Spleen (tissue), 11 donors: ENCODE results near the gene HOXD8. TPM values are rescaled to one million over a fixed set of nuclear protein-coding genes. Genes with fewer than 3 reads are reported as not detected.

Experiments used
- DNase-seq: peaks from one replicate; pipeline ENCODE4 v3.0.0-alpha.2; 2020
- H3K27ac ChIP-seq, 8 donors: fragments of 200-600 bp; sonication (generic) in 7 of 8; 1 replicate in 4 of 8; 2 replicates in 4 of 8; pipeline versions ENCODE4 v1.5.0 to v1.8.0; 2016 to 2021; ENCODE audit warnings: inconsistent platforms in 4 of 8, mild to moderate bottlenecking in 4 of 8, moderate library complexity in 1 of 8
- H3K27me3 ChIP-seq, 7 donors: fragments of 200-600 bp; sonication (generic) in 6 of 7; replicated peaks in 1 of 7; 1 replicate in 4 of 7; 2 replicates in 3 of 7; pipeline versions ENCODE4 v1.5.0 to v1.8.0; 2016 to 2021; ENCODE audit warnings: inconsistent platforms in 3 of 7, mild to moderate bottlenecking in 1 of 7
- H3K36me3 ChIP-seq, 6 donors: fragments of 200-600 bp; sonication (generic) in 5 of 6; 1 replicate in 4 of 6; 2 replicates in 2 of 6; pipeline versions ENCODE4 v1.5.0 to v1.8.0; 2016 to 2021; ENCODE audit warnings: inconsistent platforms in 2 of 6
- H3K4me1 ChIP-seq, 6 donors: fragments of 200-600 bp; sonication (generic) in 5 of 6; 1 replicate in 3 of 6; 2 replicates in 3 of 6; pipeline versions ENCODE4 v1.5.0 to v1.8.0; 2016 to 2021; ENCODE audit warnings: inconsistent platforms in 3 of 6
- H3K4me3 ChIP-seq, 8 donors: fragments of 200-600 bp; sonication (generic) in 7 of 8; 1 replicate in 4 of 8; 2 replicates in 4 of 8; pipeline versions ENCODE4 v1.5.0 to v1.8.0; 2016 to 2021; ENCODE audit warnings: inconsistent platforms in 4 of 8, mild to moderate bottlenecking in 4 of 8, moderate library complexity in 2 of 8
- H3K9me3 ChIP-seq, 8 donors: fragments of 200-600 bp; sonication (generic) in 7 of 8; 1 replicate in 4 of 8; 2 replicates in 4 of 8; pipeline versions ENCODE4 v1.5.0 to v1.8.0; 2016 to 2021; ENCODE audit warnings: inconsistent platforms in 4 of 8
- CTCF ChIP-seq, 11 experiments: fragments of 200-600 bp in 7 of 11; fragments of 450-650 bp in 4 of 11; sonication (generic) in 4 of 11; IDR thresholded peaks in 8 of 11; conservative IDR thresholded peaks in 3 of 11; 1 replicate in 7 of 11; 2 replicates in 4 of 11; pipeline versions ENCODE4 v1.4.0 to v1.8.0; 2016 to 2021; ENCODE audit warnings: antibody characterized with exemption in 11 of 11, inconsistent platforms in 4 of 11, mild to moderate bottlenecking in 1 of 11
- POLR2A ChIP-seq, 3 donors: fragments of 450-650 bp; IDR thresholded peaks; one replicate each; pipeline ENCODE4 v1.5.1; 2017; ENCODE audit warnings: antibody characterized with exemption in 3 of 3, mild to moderate bottlenecking in 1 of 3
- POLR2AphosphoS5 ChIP-seq, 3 donors: sonication (generic); formaldehyde crosslinking; IDR thresholded peaks; one replicate each; pipeline ENCODE4 v1.5.1; 2017; ENCODE audit warnings: antibody characterized with exemption in 3 of 3
- WGBS, 5 donors: extraction: QIAGEN DNeasy Blood & Tissue Kit in 3 of 5; methylation state at CpG; one replicate each; pipeline versions ENCODE4 v1.1.5 to v1.1.7; 2013 to 2018; 5-methylcytosine and 5-hydroxymethylcytosine counted together
- intact Hi-C: fragments of 100-400 bp; cut with DNase I; formaldehyde crosslinking; loops from one replicate; pipeline ENCODE4 v1.15.0; 2023; ENCODE audit warnings: low total_unique reads
- polyA plus RNA-seq, 3 donors: library from polyadenylated mRNA; stranded (reverse); fragments of 200-250 nt; gene quantifications; one replicate each; pipeline ENCODE4 v1.2.1, GENCODE V29; 2013
- total RNA-seq, 7 donors: library from RNA; depleted of rRNA in 3 of 7; stranded (reverse); fragments of >200 nt in 3 of 7; fragmentation: NEBNext Ultra II Directional in 4 of 7; extraction: Animal tissue kit (Norgen Biotek cat#: 25700) in 4 of 7; gene quantifications; one replicate each; pipeline versions ENCODE4 v1.1.0 to v1.2.1, GENCODE V29; 2016 to 2021
- donor health status: healthy with polysubstance abuse.
- donor health status: DM: no; HTN: no; CAD: no; lungs with moderate emphysema.
- donor health status: DM: no; HTN: no; CAD: no.
- donor health status: Bipolar disorder and iron deficiency.
- donor health status: healthy.
- donor health status: DM: no; HTN: no; CAD: no.
- donor health status: DM: yes; HTN: yes; CAD: no.

HOXD8 gene
- total and polyA plus RNA-seq, 10 donors, result 4.7 to 27.0 (median 15.8) TPM

- H3K27me3 ChIP-seq, result peaks cover 23 to 100% (median 97%) of the 10 kb centered on the region in 7 donors
- peaks cover 10 to 55% (median 35%) of the 10 kb centered on the region in 6 donors for H3K4me1 ChIP-seq
- TF ChIP-seq CTCF (IDR thresholded peaks at IDR 0.05 in 8 of 11, conservative IDR thresholded peaks at IDR 0.05 in 3 of 11), result no peak
- TF ChIP-seq POLR2A (IDR thresholded peaks at IDR 0.05), result no peak
- no peak for TF ChIP-seq POLR2AphosphoS5 (IDR thresholded peaks at IDR 0.05)
- peak; percentile 53 for DNase-seq
- H3K4me3 ChIP-seq, result peak overlapping the region in 1 of 8 donors; percentile 62
- peaks cover 0 to 5% (median 0%) of the 10 kb centered on the region in 8 donors for H3K9me3 ChIP-seq
- WGBS, 5 donors, result 9 to 17% (median 11%) methylated on average over 25 to 26 of the region's 26 CpGs
- intact Hi-C loops, result no loop called here
- H3K27ac ChIP-seq, result no peak overlapping the region
- H3K36me3 ChIP-seq, result no peaks in the 10 kb centered on the region
These were observed 20.2 kb upstream of the HOXD8 start for GRCh38 chr2:176109192-176109901.

- 15 to 22% (median 18%) methylated on average over 4 of the region's 4 CpGs for WGBS, 5 donors
- Histone ChIP-seq H3K27ac (no peak overlapping the region), H3K36me3 (no peaks in the 10 kb centered on the region), H3K4me3 (no peak overlapping the region), H3K4me1 (peaks cover 10 to 49% (median 29%) of the 10 kb centered on the region in 6 donors), H3K9me3 (peaks cover 0 to 5% (median 0%) of the 10 kb centered on the region in 8 donors), H3K27me3 (peaks cover 23 to 100% (median 97%) of the 10 kb centered on the region in 7 donors)
- TF ChIP-seq CTCF (IDR thresholded peaks at IDR 0.05 in 8 of 11, conservative IDR thresholded peaks at IDR 0.05 in 3 of 11) (no peak), POLR2AphosphoS5 (IDR thresholded peaks at IDR 0.05) (no peak), POLR2A (IDR thresholded peaks at IDR 0.05) (no peak)
- DNase-seq, result no peak
- intact Hi-C loops, result loop anchor here (10.0 kb wide), 1 partner anchor 705 kb away; no protein-coding TSS in a partner anchor
These were observed 19.6 kb upstream of the HOXD8 start for GRCh38 chr2:176109946-176110345.

GRCh38 chr2:176110415-176111308, 18.8 kb upstream of the HOXD8 start:
- TF ChIP-seq POLR2AphosphoS5 (IDR thresholded peaks at IDR 0.05) (no peak), CTCF (IDR thresholded peaks at IDR 0.05 in 8 of 11, conservative IDR thresholded peaks at IDR 0.05 in 3 of 11) (no peak), POLR2A (IDR thresholded peaks at IDR 0.05) (no peak)
- DNase-seq, result no peak
- intact Hi-C loops, result loop anchor here (10.0 kb wide), 1 partner anchor 704 kb away; no protein-coding TSS in a partner anchor
- H3K4me1 ChIP-seq, result peaks cover 10 to 43% (median 27%) of the 10 kb centered on the region in 6 donors
- H3K27me3 ChIP-seq, result peaks cover 20 to 100% (median 97%) of the 10 kb centered on the region in 7 donors
- no peak overlapping the region for H3K27ac ChIP-seq
- WGBS, 5 donors, result 19 to 29% (median 20%) methylated on average over 7 of the region's 7 CpGs
- H3K4me3 ChIP-seq, result no peak overlapping the region
- no peaks in the 10 kb centered on the region for H3K36me3 ChIP-seq
- peaks cover 0 to 5% (median 0%) of the 10 kb centered on the region in 8 donors for H3K9me3 ChIP-seq
